ENCODE measurements around the gene XPA.
"Not testable (repeated sequence)": the region's sequence is repeated elsewhere in the genome, so short reads cannot be mapped to it uniquely, and the experiment has no call there.

Gene XPA

GRCh38 chr9:97703437-97704344 is 6.6 kb upstream of the XPA start:
- DNase-seq (ENCODE audit: low read depth): peak; percentile 72

GRCh38 chr9:97699824-97700223 is 2.7 kb upstream of the XPA start:
- not testable (repeated sequence) for DNase-seq (ENCODE audit: low read depth)

- DNase-seq (ENCODE audit: low read depth): not testable (repeated sequence)
Measured at GRCh38 chr9:97699281-97699680, 2.1 kb upstream of the XPA start.

GRCh38 chr9:97698865-97699264 is 1.7 kb upstream of the XPA start:
- no peak for DNase-seq (ENCODE audit: low read depth)

- DNase-seq (ENCODE audit: low read depth): no peak
Measured at GRCh38 chr9:97697837-97698236, 697 bp upstream of the XPA start.

GRCh38 chr9:97695995-97696802 is 941 bp downstream of the XPA start:
- no peak for DNase-seq (ENCODE audit: low read depth)

GRCh38 chr9:97695390-97695789 is 1.8 kb downstream of the XPA start:
- DNase-seq (ENCODE audit: low read depth): no peak

- DNase-seq (ENCODE audit: low read depth): no peak
Measured at GRCh38 chr9:97694769-97695168, 2.4 kb downstream of the XPA start.

- no peak for DNase-seq (ENCODE audit: low read depth)
Measured at GRCh38 chr9:97689401-97690180, 7.5 kb downstream of the XPA start.

- DNase-seq (ENCODE audit: low read depth): no peak
Measured at GRCh38 chr9:97688654-97689053, 8.5 kb downstream of the XPA start.

GRCh38 chr9:97682242-97682641 is 14.9 kb downstream of the XPA start:
- DNase-seq (ENCODE audit: low read depth): no peak

GRCh38 chr9:97675655-97676054 is 21.5 kb downstream of the XPA start:
- no peak for DNase-seq (ENCODE audit: low read depth)

- no peak for DNase-seq (ENCODE audit: low read depth)
Measured at GRCh38 chr9:97673922-97674321, 23.2 kb downstream of the XPA start.

- DNase-seq (ENCODE audit: low read depth): no peak
Measured at GRCh38 chr9:97672403-97672802, 24.7 kb downstream of the XPA start.

GRCh38 chr9:97670586-97670985 is 26.6 kb downstream of the XPA start:
- no peak for DNase-seq (ENCODE audit: low read depth)

GRCh38 chr9:97668485-97668884 is 28.7 kb downstream of the XPA start:
- no peak for DNase-seq (ENCODE audit: low read depth)

- DNase-seq (ENCODE audit: low read depth): no peak
Measured at GRCh38 chr9:97666907-97667686, 30.0 kb downstream of the XPA start.

GRCh38 chr9:97665742-97666141 is 31.4 kb downstream of the XPA start:
- DNase-seq (ENCODE audit: low read depth): no peak

- DNase-seq (ENCODE audit: low read depth): no peak
Measured at GRCh38 chr9:97660847-97661246, 36.3 kb downstream of the XPA start.

- no peak for DNase-seq (ENCODE audit: low read depth)
Measured at GRCh38 chr9:97660340-97660739, 36.8 kb downstream of the XPA start.

GRCh38 chr9:97659771-97660170 is 37.4 kb downstream of the XPA start:
- no peak for DNase-seq (ENCODE audit: low read depth)

GRCh38 chr9:97658707-97659106 is 38.4 kb downstream of the XPA start:
- DNase-seq (ENCODE audit: low read depth): no peak
